ENCODE measurements around the gene PDIA6.

DNA sequence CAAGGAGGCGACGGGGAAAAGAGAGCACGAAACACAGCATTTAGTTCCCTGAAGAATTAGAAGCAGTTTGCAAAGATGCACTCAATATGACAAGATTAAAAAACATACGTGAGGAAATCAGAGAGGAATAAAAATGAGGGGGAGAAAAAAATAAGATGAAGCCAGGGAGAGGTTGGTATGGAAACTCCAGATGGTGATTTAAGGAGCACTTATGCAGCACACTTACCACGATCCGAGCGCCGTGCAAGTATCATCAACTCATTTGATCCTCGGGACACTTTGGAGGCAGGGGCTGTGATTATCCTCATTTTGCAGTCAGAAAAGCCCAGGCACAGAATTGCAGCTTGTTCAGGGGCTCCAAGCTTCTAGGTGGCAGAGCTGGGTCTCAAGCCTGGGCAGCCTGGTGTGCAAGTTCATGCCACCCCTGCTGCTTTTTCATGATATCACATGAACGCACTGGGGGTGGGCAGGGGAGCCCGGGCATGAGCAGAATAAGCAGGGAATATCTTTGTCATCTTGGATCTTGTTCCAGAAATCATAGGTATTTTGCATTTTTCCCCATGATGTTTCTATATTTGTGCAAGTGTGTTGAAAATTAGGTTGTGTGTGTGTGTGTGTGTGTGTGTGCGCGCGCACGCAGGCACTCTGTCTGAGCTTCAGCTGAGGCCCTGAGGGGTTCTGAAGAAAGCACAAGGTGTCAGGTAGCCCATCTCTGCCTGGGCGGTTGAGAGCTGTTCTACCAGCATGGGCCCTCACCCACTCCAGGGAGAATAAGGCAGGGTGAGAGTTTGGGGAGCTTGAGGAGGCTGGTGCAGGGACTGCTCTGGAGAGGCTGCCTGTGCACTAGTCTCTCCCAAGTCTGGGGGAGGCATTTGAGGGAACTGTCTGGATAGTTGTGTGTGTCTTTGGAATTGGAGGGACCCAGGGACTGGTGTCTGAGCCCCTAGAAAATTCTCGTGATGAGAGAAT is 25.0 kb upstream of the PDIA6 start:
- TF ChIP-seq CTCF (conservative IDR thresholded peaks at IDR 0.05; ENCODE audit: low read depth, low read length) (no peak), EZH2 (IDR thresholded peaks at IDR 0.05; ENCODE audit: borderline replicate concordance, low read depth, low read length, poor library complexity, severe bottlenecking) (no peak)

Data from A673 (cell line).